Endothelial cell (in vitro differentiated cells): ENCODE data around the gene PLPPR3. TPM values are rescaled to one million over a fixed set of nuclear protein-coding genes. Genes with fewer than 3 reads are reported as not detected.

Source experiments
- DNase-seq: peaks from one replicate; pipeline ENCODE4 v3.0.0; 2021; ENCODE audit warnings: low spot score
- H3K27ac Mint-ChIP-seq: one replicate; pipeline ENCODE4 v1.8.0; 2021; ENCODE audit warnings: mixed read lengths, inconsistent platforms; ENCODE audit not compliant: unreplicated experiment
- H3K27me3 Mint-ChIP-seq: one replicate; pipeline ENCODE4 v1.8.0; 2021; ENCODE audit warnings: mild to moderate bottlenecking, moderate library complexity, mixed read lengths, inconsistent platforms; ENCODE audit not compliant: unreplicated experiment
- H3K36me3 Mint-ChIP-seq: one replicate; pipeline ENCODE4 v1.8.0; 2021; ENCODE audit warnings: mild to moderate bottlenecking, low read depth, mixed read lengths, inconsistent platforms; ENCODE audit not compliant: unreplicated experiment
- H3K4me1 Mint-ChIP-seq: one replicate; pipeline ENCODE4 v1.8.0; 2021; ENCODE audit warnings: mild to moderate bottlenecking, mixed read lengths, inconsistent platforms; ENCODE audit not compliant: unreplicated experiment
- H3K4me3 Mint-ChIP-seq: one replicate; pipeline ENCODE4 v1.8.0; 2021; ENCODE audit warnings: mild to moderate bottlenecking, mixed read lengths, inconsistent platforms; ENCODE audit not compliant: unreplicated experiment
- H3K9me3 Mint-ChIP-seq: one replicate; pipeline ENCODE4 v1.8.0; 2021; ENCODE audit warnings: mixed read lengths, inconsistent platforms; ENCODE audit not compliant: unreplicated experiment
- CTCF ChIP-seq: fragments of 200-600 bp; sonication (generic); IDR thresholded peaks from one replicate; pipeline ENCODE4 v1.5.0; 2021; ENCODE audit warnings: antibody characterized with exemption; ENCODE audit not compliant: unreplicated experiment
- total RNA-seq: library from RNA; stranded (reverse); fragmentation: NEBNext Ultra II Directional; extraction: Animal tissue kit (Norgen Biotek cat#: 25700); gene quantifications from one replicate; pipeline ENCODE4 v1.2.1, GENCODE V29; 2021; ENCODE audit not compliant: unreplicated experiment

PLPPR3 gene
- total RNA-seq, 1 donor from 2014 or later: 17.6 TPM

GRCh38 chr19:782185-782877 lies 39.4 kb downstream of the PLPPR3 start:
- Mint-ChIP-seq H3K27me3 (peaks cover 4% of the 10 kb centered on the region), H3K9me3 (no peaks in the 10 kb centered on the region), H3K4me1 (peaks cover 21% of the 10 kb centered on the region), H3K27ac (peak overlapping the region; percentile 92), H3K4me3 (peak overlapping the region; percentile 85), H3K36me3 (no peaks in the 10 kb centered on the region)
- no peak for TF ChIP-seq CTCF
- peak; percentile 37 for DNase-seq

- no peak overlapping the region for H3K27ac Mint-ChIP-seq
- no peaks in the 10 kb centered on the region for H3K36me3 Mint-ChIP-seq
- no peaks in the 10 kb centered on the region for H3K9me3 Mint-ChIP-seq
- no peak overlapping the region for H3K4me3 Mint-ChIP-seq
- H3K4me1 Mint-ChIP-seq: peaks cover 21% of the 10 kb centered on the region
- no peak for DNase-seq
- no peak for TF ChIP-seq CTCF
- H3K27me3 Mint-ChIP-seq: peaks cover 4% of the 10 kb centered on the region
Observed at GRCh38 chr19:781800-782184, 40.0 kb downstream of the PLPPR3 start.

- DNase-seq: no peak
- Mint-ChIP-seq H3K27ac (no peak overlapping the region), H3K4me3 (no peak overlapping the region), H3K4me1 (peaks cover 21% of the 10 kb centered on the region), H3K36me3 (no peaks in the 10 kb centered on the region), H3K9me3 (no peaks in the 10 kb centered on the region), H3K27me3 (peaks cover 8% of the 10 kb centered on the region)
- TF ChIP-seq CTCF: no peak
Observed at GRCh38 chr19:780935-781334, 40.8 kb downstream of the PLPPR3 start.

GRCh38 chr19:778910-779653 lies 42.7 kb downstream of the PLPPR3 start:
- Mint-ChIP-seq H3K9me3 (no peaks in the 10 kb centered on the region), H3K27me3 (peaks cover 8% of the 10 kb centered on the region), H3K4me3 (no peak overlapping the region), H3K27ac (peak overlapping the region; percentile 57), H3K36me3 (no peaks in the 10 kb centered on the region), H3K4me1 (peaks cover 17% of the 10 kb centered on the region)
- TF ChIP-seq CTCF: no peak
- peak; percentile 56 for DNase-seq

- no peak for TF ChIP-seq CTCF
- Mint-ChIP-seq H3K27me3 (peaks cover 8% of the 10 kb centered on the region), H3K4me1 (peaks cover 5% of the 10 kb centered on the region), H3K4me3 (no peak overlapping the region), H3K27ac (no peak overlapping the region), H3K36me3 (no peaks in the 10 kb centered on the region), H3K9me3 (no peaks in the 10 kb centered on the region)
- DNase-seq: no peak
Observed at GRCh38 chr19:776549-776948, 45.2 kb downstream of the PLPPR3 start.
